ENCODE results near the gene FASN. TPM values are rescaled to one million over a fixed set of nuclear protein-coding genes. Genes with fewer than 3 reads are reported as not detected.

Gene FASN
- total and polyA plus RNA-seq, 2 of the 4 experiments (the other 2 are of a cell fraction): 12.4 to 56.0 TPM

DNA sequence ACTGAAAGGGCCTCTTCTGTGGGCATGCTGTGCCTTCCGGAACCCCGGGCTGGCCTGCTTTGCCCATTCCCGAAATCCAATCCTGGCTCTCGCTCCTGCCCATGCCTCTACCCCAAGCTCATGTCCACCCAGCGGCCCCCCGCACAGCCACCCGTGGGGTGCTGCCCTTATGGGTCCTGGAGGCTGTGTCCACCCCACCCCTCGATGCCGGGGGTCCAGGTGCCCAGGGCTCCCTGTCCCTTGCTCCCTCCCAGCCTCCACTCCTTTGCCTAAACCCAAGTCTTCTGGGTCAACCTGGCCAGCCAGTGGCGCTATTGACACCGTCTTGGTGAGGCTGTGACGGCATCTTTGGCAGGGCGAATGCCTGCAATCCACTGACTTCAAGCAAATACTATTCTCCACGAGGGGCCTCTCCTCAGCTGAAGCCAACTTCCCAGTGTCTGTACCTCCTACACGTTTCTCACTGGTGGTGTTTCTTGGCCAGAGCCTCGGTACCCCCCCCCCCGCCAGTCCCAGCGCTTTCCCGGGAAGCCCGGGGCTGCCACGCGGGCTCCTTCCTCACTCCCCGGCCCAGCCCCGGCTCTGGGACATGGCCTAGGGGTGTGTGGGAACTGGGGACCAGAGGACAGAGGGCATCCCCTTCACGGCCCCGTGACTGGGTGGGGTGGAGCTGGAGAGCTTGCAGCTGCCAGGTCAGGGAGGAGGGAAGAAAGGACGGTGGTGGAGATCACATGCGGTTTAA is 20.2 kb downstream of the FASN start:
- Histone ChIP-seq H2BK15ac (ENCODE audit: low read depth, low read length) (no peak overlapping the region), H4K20me1 (ENCODE audit: insufficient read depth, low read length) (no peaks in the 10 kb centered on the region; the same call in 1 of the 2 replicates), H3K9ac (ENCODE audit: low read depth, low read length) (no peak overlapping the region), H3K36me3 (ENCODE audit: control insufficient read depth, insufficient read depth, low read length) (peaks cover 36% of the 10 kb centered on the region), H2BK5ac (ENCODE audit: low read depth, low read length, poor library complexity, severe bottlenecking) (no peak overlapping the region), H2BK20ac (ENCODE audit: low read depth, low read length) (no peak overlapping the region), H2AK5ac (ENCODE audit: low read depth, low read length) (no peak overlapping the region), H3K9me3 (ENCODE audit: control insufficient read depth, insufficient read depth, low read length) (no peaks in the 10 kb centered on the region), H3K9me1 (ENCODE audit: insufficient read depth, low read length) (no peaks in the 10 kb centered on the region), H4K91ac (ENCODE audit: insufficient read depth, low read depth, low read length) (no peak overlapping the region), H2AK9ac (replicated peaks; ENCODE audit: low read depth, low read length, poor library complexity) (no peak overlapping the region), H3K27ac (ENCODE audit: insufficient read depth, low read length) (no peak overlapping the region), H3K56ac (ENCODE audit: extremely low read depth, insufficient read depth, low read length) (no peak overlapping the region), H3K4ac (ENCODE audit: low read depth, low read length) (no peak overlapping the region), H3K14ac (replicated peaks; ENCODE audit: low read depth, low read length) (no peak overlapping the region), H3K4me3 (ENCODE audit: insufficient read depth, low read depth, low read length) (no peak overlapping the region), H4K8ac (ENCODE audit: low read depth in 2 of 2, low read length in 2 of 2) (no peak overlapping the region), H3K4me2 (ENCODE audit: low read depth, low read length) (no peak overlapping the region), H2BK120ac (ENCODE audit: low read depth, low read length) (no peak overlapping the region), H2AFZ (replicated peaks; ENCODE audit: low read length, poor library complexity) (no peak overlapping the region), H3K18ac (ENCODE audit: low read depth, low read length) (no peak overlapping the region), H3K79me1 (ENCODE audit: low read depth in 1 of 2, low read length in 2 of 2) (no peaks in the 10 kb centered on the region), H3K4me1 (ENCODE audit: control insufficient read depth, insufficient read depth, low read length) (no peaks in the 10 kb centered on the region), H3K23ac (ENCODE audit: low read depth, low read length) (no peak overlapping the region), H3K27me3 (ENCODE audit: control insufficient read depth, insufficient read depth, low read length) (no peaks in the 10 kb centered on the region), H4K5ac (ENCODE audit: low read depth, low read length) (no peak overlapping the region)
- ATAC-seq (ENCODE audit: low read depth) (no peak), DNase-seq (no peak)
- in situ Hi-C loops (cut with MboI; ENCODE audit: low sequenced_read_pairs) (no loop called here), intact Hi-C loops (cut with micrococcal nuclease) (no loop called here), dilution Hi-C loops (cut with HindIII; ENCODE audit: low sequenced_read_pairs, unreplicated experiment) (no loop called here)
- ChIA-PET POLR2A (ENCODE audit: unreplicated experiment) (no interaction called here), CTCF (no interaction called here)
- BruUV-seq (replicated peaks): no TSS peak
- TF ChIP-seq, protein P1, sequence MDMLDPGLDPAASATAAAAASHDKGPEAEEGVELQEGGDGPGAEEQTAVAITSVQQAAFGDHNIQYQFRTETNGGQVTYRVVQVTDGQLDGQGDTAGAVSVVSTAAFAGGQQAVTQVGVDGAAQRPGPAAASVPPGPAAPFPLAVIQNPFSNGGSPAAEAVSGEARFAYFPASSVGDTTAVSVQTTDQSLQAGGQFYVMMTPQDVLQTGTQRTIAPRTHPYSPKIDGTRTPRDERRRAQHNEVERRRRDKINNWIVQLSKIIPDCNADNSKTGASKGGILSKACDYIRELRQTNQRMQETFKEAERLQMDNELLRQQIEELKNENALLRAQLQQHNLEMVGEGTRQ (IDR thresholded peaks at IDR 0.05; ENCODE audit: low read depth, low read length): no peak
- TF ChIP-seq NFE2L2 (IDR thresholded peaks at IDR 0.05; ENCODE audit: low read depth, low read length): no peak
- WGBS, 2 experiments (ENCODE audit: extremely low coverage in 2 of 2, insufficient read length in 1 of 2): 90% methylated on average over 12 of the region's 28 CpGs; no CpG with 5 or more reads in 1 of the 2 experiments
